HG03354 (cell line): Measurements from ENCODE around the gene HOXB2.
"Not testable (repeated sequence)": the region's sequence is repeated elsewhere in the genome, so short reads cannot be mapped to it uniquely, and the experiment has no call there.

Source experiments
- ATAC-seq: cut with Tn5 transposase; IDR thresholded peaks from one replicate; pipeline ENCODE4 v1.9.1; 2021; ENCODE audit warnings: mild to moderate bottlenecking; ENCODE audit not compliant: unreplicated experiment, poor library complexity, severe bottlenecking

The HOXB2 gene

GRCh38 chr17:48544349-48545021, 424 bp downstream of the HOXB2 start:
- ATAC-seq, result no peak

- no peak for ATAC-seq
Observed at GRCh38 chr17:48543854-48544348, 1.0 kb downstream of the HOXB2 start.

- ATAC-seq, result peak; percentile 51
Observed at GRCh38 chr17:48543107-48543853, 1.6 kb downstream of the HOXB2 start.

- no peak for ATAC-seq
Observed at GRCh38 chr17:48542698-48543106, 2.2 kb downstream of the HOXB2 start.

- no peak for ATAC-seq
Observed at GRCh38 chr17:48542114-48542656, 2.7 kb downstream of the HOXB2 start.

GRCh38 chr17:48541577-48542113, 3.3 kb downstream of the HOXB2 start:
- no peak for ATAC-seq

- no peak for ATAC-seq
Observed at GRCh38 chr17:48541036-48541576, 3.8 kb downstream of the HOXB2 start.

GRCh38 chr17:48540213-48540612, 4.7 kb downstream of the HOXB2 start:
- ATAC-seq, result no peak

- no peak for ATAC-seq
Observed at GRCh38 chr17:48539177-48539576, 5.7 kb downstream of the HOXB2 start.

- ATAC-seq, result no peak
Observed at GRCh38 chr17:48537316-48537715, 7.6 kb downstream of the HOXB2 start.

GRCh38 chr17:48535793-48536559, 8.9 kb downstream of the HOXB2 start:
- ATAC-seq, result not testable (repeated sequence)

GRCh38 chr17:48532261-48532660, 12.6 kb downstream of the HOXB2 start:
- ATAC-seq, result no peak

- ATAC-seq, result no peak
Observed at GRCh38 chr17:48530887-48531272, 14.0 kb downstream of the HOXB2 start, which contains the start of gene HOXB1. Gene HOXB1 (minus strand): TSS chr17:48531011. CDS start chr17:48530904, 107 bp downstream.

- no peak for ATAC-seq
Observed at GRCh38 chr17:48530208-48530886, 14.6 kb downstream of the HOXB2 start.

- ATAC-seq, result no peak
Observed at GRCh38 chr17:48529683-48530009, 15.3 kb downstream of the HOXB2 start.

GRCh38 chr17:48528936-48529682, 15.8 kb downstream of the HOXB2 start:
- ATAC-seq, result no peak

GRCh38 chr17:48528153-48528935, 16.6 kb downstream of the HOXB2 start:
- no peak for ATAC-seq

GRCh38 chr17:48527547-48527932, 17.4 kb downstream of the HOXB2 start:
- ATAC-seq, result no peak
